Measurements from ENCODE around the gene ARHGAP24.
"Not testable (repeated sequence)": the region's sequence is repeated elsewhere in the genome, so short reads cannot be mapped to it uniquely, and the experiment has no call there.

The ARHGAP24 gene

GRCh38 chr4:85828027-85828890 is 353.3 kb downstream of the ARHGAP24 start:
- no peak for DNase-seq

GRCh38 chr4:85829276-85830051 is 354.5 kb downstream of the ARHGAP24 start:
- DNase-seq, result no peak

GRCh38 chr4:85831647-85832046 is 356.7 kb downstream of the ARHGAP24 start:
- DNase-seq, result no peak

- no peak for DNase-seq
Measured at GRCh38 chr4:85833302-85833701, 358.4 kb downstream of the ARHGAP24 start.

- DNase-seq, result no peak
Measured at GRCh38 chr4:85834934-85835333, 360.0 kb downstream of the ARHGAP24 start.

- no peak for DNase-seq
Measured at GRCh38 chr4:85836588-85837438, 361.9 kb downstream of the ARHGAP24 start.

GRCh38 chr4:85837439-85837733 is 362.4 kb downstream of the ARHGAP24 start:
- no peak for DNase-seq

- not testable (repeated sequence) for DNase-seq
Measured at GRCh38 chr4:85839981-85840451, 365.1 kb downstream of the ARHGAP24 start.

- DNase-seq, result no peak
Measured at GRCh38 chr4:85842540-85842939, 367.6 kb downstream of the ARHGAP24 start.

GRCh38 chr4:85853740-85854139 is 378.8 kb downstream of the ARHGAP24 start:
- DNase-seq, result not testable (repeated sequence)

GRCh38 chr4:85854546-85854945 is 379.6 kb downstream of the ARHGAP24 start:
- DNase-seq, result no peak

GRCh38 chr4:85860066-85860740 is 385.3 kb downstream of the ARHGAP24 start:
- DNase-seq, result no peak

GRCh38 chr4:85861064-85861765 is 386.3 kb downstream of the ARHGAP24 start:
- no peak for DNase-seq

- DNase-seq, result no peak
Measured at GRCh38 chr4:85862896-85863295, 387.9 kb downstream of the ARHGAP24 start.

GRCh38 chr4:85864259-85865205 is 389.6 kb downstream of the ARHGAP24 start:
- no peak for DNase-seq

GRCh38 chr4:85865256-85865655 is 390.3 kb downstream of the ARHGAP24 start:
- no peak for DNase-seq

- DNase-seq, result no peak
Measured at GRCh38 chr4:85866508-85866907, 391.6 kb downstream of the ARHGAP24 start.

- no peak for DNase-seq
Measured at GRCh38 chr4:85867271-85867670, 392.3 kb downstream of the ARHGAP24 start.

GRCh38 chr4:85869181-85869580 is 394.2 kb downstream of the ARHGAP24 start:
- DNase-seq, result no peak

GRCh38 chr4:85870298-85871083 is 395.5 kb downstream of the ARHGAP24 start:
- DNase-seq, result no peak

All from NCI-H1048 (cell line).